GM12875 (cell line): ENCODE data around the gene PRDM7.
"Not testable (repeated sequence)": the region's sequence is repeated elsewhere in the genome, so short reads cannot be mapped to it uniquely, and the experiment has no call there.

Experiments used
- H3K4me3 ChIP-seq: one replicate; pipeline ENCODE4 v1.5.1; 2011; ENCODE audit warnings: low read depth, low read length, control low read depth
- TF ChIP-seq, protein P1 (sequence below): IDR thresholded peaks from 2 replicates; pipeline ENCODE4 v1.5.1; 2011; ENCODE audit warnings: low read depth, mild to moderate bottlenecking, control low read depth, inconsistent platforms, low read length, moderate library complexity, borderline replicate concordance; ENCODE audit not compliant: insufficient read depth

Gene PRDM7

GRCh38 chr16:90011508-90011819, 65.7 kb downstream of the PRDM7 start:
- no peak overlapping the region for H3K4me3 ChIP-seq
- TF ChIP-seq, protein P1, sequence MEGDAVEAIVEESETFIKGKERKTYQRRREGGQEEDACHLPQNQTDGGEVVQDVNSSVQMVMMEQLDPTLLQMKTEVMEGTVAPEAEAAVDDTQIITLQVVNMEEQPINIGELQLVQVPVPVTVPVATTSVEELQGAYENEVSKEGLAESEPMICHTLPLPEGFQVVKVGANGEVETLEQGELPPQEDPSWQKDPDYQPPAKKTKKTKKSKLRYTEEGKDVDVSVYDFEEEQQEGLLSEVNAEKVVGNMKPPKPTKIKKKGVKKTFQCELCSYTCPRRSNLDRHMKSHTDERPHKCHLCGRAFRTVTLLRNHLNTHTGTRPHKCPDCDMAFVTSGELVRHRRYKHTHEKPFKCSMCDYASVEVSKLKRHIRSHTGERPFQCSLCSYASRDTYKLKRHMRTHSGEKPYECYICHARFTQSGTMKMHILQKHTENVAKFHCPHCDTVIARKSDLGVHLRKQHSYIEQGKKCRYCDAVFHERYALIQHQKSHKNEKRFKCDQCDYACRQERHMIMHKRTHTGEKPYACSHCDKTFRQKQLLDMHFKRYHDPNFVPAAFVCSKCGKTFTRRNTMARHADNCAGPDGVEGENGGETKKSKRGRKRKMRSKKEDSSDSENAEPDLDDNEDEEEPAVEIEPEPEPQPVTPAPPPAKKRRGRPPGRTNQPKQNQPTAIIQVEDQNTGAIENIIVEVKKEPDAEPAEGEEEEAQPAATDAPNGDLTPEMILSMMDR, result no peak

DNA sequence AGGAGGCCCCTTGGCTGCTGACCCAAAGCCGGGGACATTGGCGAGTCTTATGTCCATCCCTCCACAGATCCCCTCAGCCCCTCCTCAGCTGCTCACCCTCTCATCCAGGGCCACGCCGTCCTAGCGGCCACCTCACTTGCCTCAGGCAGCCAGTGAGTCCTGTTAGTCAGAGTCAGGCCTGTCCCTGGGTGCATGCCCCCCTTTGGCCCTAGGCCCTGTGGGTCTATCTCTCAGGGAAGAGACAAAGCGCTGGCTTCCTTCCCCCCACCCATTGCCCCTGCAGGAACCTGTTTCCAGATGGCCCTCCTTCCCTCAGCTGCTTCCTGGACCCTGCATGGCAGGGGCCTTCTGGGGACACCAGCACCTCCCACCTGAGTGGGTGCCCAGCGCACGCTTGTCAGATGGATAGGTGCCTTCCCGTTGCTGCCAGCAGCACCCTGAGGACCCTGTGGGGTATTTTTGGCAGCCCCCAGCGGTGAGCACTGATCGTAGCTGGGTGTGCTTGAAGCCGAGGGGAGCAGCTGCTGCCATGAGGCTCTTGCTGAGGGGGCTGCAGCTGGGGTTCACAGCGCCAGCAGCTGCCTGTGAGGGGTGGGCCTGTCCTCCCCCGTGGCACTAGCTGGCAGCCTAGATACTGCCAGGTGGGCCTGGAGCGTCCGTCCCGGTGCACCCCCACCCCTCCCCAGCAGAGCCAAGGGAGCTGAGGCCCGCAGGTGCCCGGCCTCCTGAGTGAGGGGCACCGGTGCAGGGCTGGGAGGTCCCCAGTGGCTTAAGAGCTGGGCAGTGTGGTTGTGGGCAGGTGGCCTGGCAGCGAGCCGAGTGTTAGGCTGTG, 66.2 kb downstream of the PRDM7 start:
- H3K4me3 ChIP-seq, result no peak overlapping the region
- TF ChIP-seq, protein P1, result no peak

DNA sequence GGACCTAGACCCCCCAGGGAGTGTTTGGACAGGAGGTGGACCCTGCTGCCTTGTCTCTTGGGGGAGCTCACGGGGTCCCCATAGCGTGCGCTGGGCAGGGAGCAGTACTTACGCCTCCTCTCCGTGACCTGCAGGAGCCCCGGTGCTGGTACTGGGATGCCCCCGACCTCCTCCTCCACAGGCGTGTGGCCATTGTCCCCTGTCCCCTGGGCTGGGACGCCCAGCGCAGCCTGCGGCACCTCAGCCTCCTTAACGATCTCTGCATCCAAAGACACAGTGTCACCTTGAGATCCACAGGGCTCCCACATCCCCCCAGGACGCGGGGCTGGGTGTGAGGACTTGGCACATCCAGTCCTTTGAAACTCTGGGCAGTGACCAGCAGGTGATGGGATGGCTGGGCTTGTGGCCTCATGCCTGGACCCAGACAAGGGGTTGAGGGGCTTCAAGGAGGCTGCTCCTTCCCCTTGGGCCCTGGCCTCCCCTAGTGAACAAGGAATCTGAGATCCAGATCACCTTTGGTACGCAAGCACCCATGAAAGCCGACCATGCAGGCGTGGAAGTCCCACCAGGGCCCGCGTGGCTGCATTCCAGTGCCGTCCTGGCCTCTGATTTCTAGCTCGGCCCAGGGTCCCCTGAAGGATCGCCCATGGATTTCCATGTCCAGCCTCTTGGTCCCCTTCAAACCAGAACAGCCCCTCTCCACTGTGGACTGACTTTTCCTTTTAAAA, 67.8 kb downstream of the PRDM7 start:
- H3K4me3 ChIP-seq, result no peak overlapping the region
- TF ChIP-seq, protein P1, result no peak

GRCh38 chr16:90008708-90009145, 68.4 kb downstream of the PRDM7 start:
- no peak overlapping the region for H3K4me3 ChIP-seq
- TF ChIP-seq, protein P1, result no peak

GRCh38 chr16:90007635-90008234, 69.4 kb downstream of the PRDM7 start:
- H3K4me3 ChIP-seq, result not testable (repeated sequence)

DNA sequence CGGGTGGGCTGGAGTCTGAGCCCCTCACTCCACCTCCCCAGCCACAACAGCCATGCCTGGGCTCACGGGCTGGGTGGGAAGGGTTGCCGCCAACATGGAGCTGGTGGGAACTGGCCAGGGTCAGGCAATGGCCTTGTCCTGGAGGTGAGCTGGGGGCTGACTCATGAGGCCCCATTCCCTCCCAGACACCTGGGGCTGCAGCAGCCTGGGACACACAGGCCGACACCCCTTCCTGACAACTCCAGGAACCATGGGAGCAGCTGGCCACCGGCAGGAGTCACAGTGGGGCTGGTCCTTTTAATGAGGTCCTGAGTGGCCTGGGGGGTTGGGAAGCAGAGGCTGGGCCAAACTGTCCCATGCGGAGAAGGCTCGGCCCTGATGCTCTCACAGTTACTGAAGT, 70.1 kb downstream of the PRDM7 start:
- no peak overlapping the region for H3K4me3 ChIP-seq

More for the DNA sequence above, 70.1 kb downstream of the PRDM7 start:
- TF ChIP-seq, protein P1, result no peak
